K562 (cell line): ENCODE results near the gene ENKD1. TPM values are rescaled to one million over a fixed set of nuclear protein-coding genes. Genes with fewer than 3 reads are reported as not detected.

Experiments used
- ATAC-seq: fragments of 200-7000 bp; cut with Tn5 transposase; 3 replicates; pipeline ENCODE4 v1.9.1; 2020; ENCODE audit warnings: moderate library complexity
- BruUV-seq: library from RNA; stranded (reverse); fragments of 400-500 nt; replicated peaks from 2 replicates; lab custom pipeline; 2021; lab: Mats Ljungman, UMichigan
- CTCF ChIA-PET: fragments of 300-600 bp; formaldehyde crosslinking; extraction: SDS; loops from one replicate; lab custom pipeline; 2021; ENCODE audit warnings: low intra/inter-chr PET ratio; lab: Yijun Ruan, JAX
- POLR2A ChIA-PET: fragments of 300-600, 350-650 bp; sonication (Branson Sonifier 250); formaldehyde crosslinking; extraction: SDS; loops from one replicate; lab custom pipeline; 2021; ENCODE audit warnings: antibody characterized with exemption, inconsistent platforms; lab: Yijun Ruan, JAX
- DNase-seq, 4 experiments: peaks; one replicate each; pipeline versions ENCODE4 v3.0.0 to v3.0.0-alpha.2; 2011 to 2018; ENCODE audit warnings: low spot score in 3 of 4, mixed read lengths in 3 of 4; ENCODE audit errors: extremely low read depth in 1 of 4
- FAIRE-seq: peaks from 2 replicates; lab custom pipeline; 2011; peaks lifted over from hg19 to GRCh38; lab: Jason Lieb, UNC
- H2AFZ ChIP-seq: 2 replicates; pipeline ENCODE4 v1.6.0; 2011; ENCODE audit warnings: low read depth, low read length, control low read depth, inconsistent platforms
- H3K27ac ChIP-seq: fragments of 200-600 bp; 3 replicates; pipeline ENCODE4 v1.8.0; 2011; ENCODE audit warnings: low read depth, mild to moderate bottlenecking, control low read depth, inconsistent platforms, low read length, moderate library complexity, mixed read lengths; ENCODE audit errors: extremely low read depth
- H3K27me3 ChIP-seq, 2 experiments: fragments of 300-600 bp in 1 of 2; 2 replicates in 1 of 2; 3 replicates in 1 of 2; pipeline versions ENCODE4 v1.6.0 to v1.8.0; 2011; ENCODE audit warnings: inconsistent platforms in 2 of 2, low read length in 2 of 2, mild to moderate bottlenecking in 1 of 2, mixed read lengths in 1 of 2, moderate library complexity in 1 of 2; ENCODE audit not compliant: control insufficient read depth in 2 of 2, insufficient read depth in 2 of 2
- H3K36me3 ChIP-seq: fragments of 300-600 bp; 3 replicates; pipeline ENCODE4 v1.8.0; 2011; ENCODE audit warnings: mild to moderate bottlenecking, low read length, inconsistent platforms; ENCODE audit not compliant: control insufficient read depth, insufficient read depth
- H3K4me1 ChIP-seq, 2 experiments: fragments of 200-600 bp in 1 of 2; replicated peaks in 1 of 2; 2 replicates in 1 of 2; 3 replicates in 1 of 2; pipeline versions ENCODE4 v1.5.1 to v1.8.0; 2011; ENCODE audit warnings: inconsistent platforms in 2 of 2, low read length in 2 of 2, mild to moderate bottlenecking in 1 of 2, mixed read lengths in 1 of 2, moderate library complexity in 1 of 2; ENCODE audit not compliant: control insufficient read depth in 2 of 2, insufficient read depth in 2 of 2
- H3K4me2 ChIP-seq: 2 replicates; pipeline ENCODE4 v1.6.1; 2011; ENCODE audit warnings: low read length, control low read depth, inconsistent platforms, mixed read lengths; ENCODE audit not compliant: insufficient read depth
- H3K4me3 ChIP-seq: fragments of 200-600 bp; sonication (generic), shearing (Covaris generic); 2 replicates; pipeline ENCODE4 v1.5.1; 2016; ENCODE audit warnings: control low read depth, inconsistent platforms
- H3K79me2 ChIP-seq: fragments of 200-600 bp; 3 replicates; pipeline ENCODE4 v1.8.0; 2011; ENCODE audit warnings: low read length, inconsistent platforms; ENCODE audit not compliant: control insufficient read depth, insufficient read depth
- H3K9ac ChIP-seq, 2 experiments: 2 replicates each; pipeline versions ENCODE4 v1.6.0 to v1.6.1; 2011; ENCODE audit warnings: low read depth in 2 of 2, low read length in 2 of 2, control low read depth in 1 of 2, inconsistent platforms in 1 of 2, mild to moderate bottlenecking in 1 of 2, mixed read lengths in 1 of 2; ENCODE audit not compliant: insufficient read depth in 1 of 2
- H3K9me1 ChIP-seq: one replicate; pipeline ENCODE4 v1.6.0; 2011; ENCODE audit warnings: inconsistent platforms, mild to moderate bottlenecking, low read length, moderate library complexity; ENCODE audit not compliant: control insufficient read depth, insufficient read depth
- H3K9me3 ChIP-seq: replicated peaks from 2 replicates; pipeline ENCODE4 v1.5.1; 2011; ENCODE audit warnings: low read depth, low read length, inconsistent platforms; ENCODE audit not compliant: control insufficient read depth, insufficient read depth
- H4K20me1 ChIP-seq: replicated peaks from 2 replicates; pipeline ENCODE4 v1.6.1; 2011; ENCODE audit warnings: low read length, inconsistent platforms, mixed read lengths; ENCODE audit not compliant: control insufficient read depth, insufficient read depth
- BMI1 ChIP-seq: fragments of 150-350 bp; IDR thresholded peaks from 2 replicates; pipeline ENCODE4 v1.6.1; 2014; ENCODE audit warnings: low read length
- COPS2 ChIP-seq: fragments of 450-650 bp; conservative IDR thresholded peaks from 2 replicates; pipeline ENCODE4 v1.6.1; 2016; ENCODE audit warnings: mild to moderate bottlenecking, moderate library complexity
- DIDO1 ChIP-seq: fragments of 450-650 bp; IDR thresholded peaks from 2 replicates; pipeline ENCODE4 v1.6.1; 2016; ENCODE audit warnings: low read depth, missing biosample characterization, missing genetic modification characterization
- KAT7 ChIP-seq: sonication (generic); formaldehyde crosslinking; IDR thresholded peaks from 2 replicates; pipeline ENCODE4 v1.8.0; 2022; ENCODE audit warnings: missing genetic modification reagents, mild to moderate bottlenecking, borderline replicate concordance
- L3MBTL2 ChIP-seq: fragments of 450-650 bp; IDR thresholded peaks from 2 replicates; pipeline ENCODE4 v1.6.1; 2016; ENCODE audit warnings: mild to moderate bottlenecking, moderate library complexity
- NFRKB ChIP-seq: fragments of 450-650 bp; IDR thresholded peaks from 2 replicates; pipeline ENCODE4 v1.6.1; 2016; ENCODE audit warnings: low read depth
- NR2F6 ChIP-seq: fragments of 450-650 bp; formaldehyde crosslinking; IDR thresholded peaks from 2 replicates; pipeline ENCODE4 v1.4.0; 2020; ENCODE audit warnings: mild to moderate bottlenecking
- TAF1 ChIP-seq: IDR thresholded peaks from 2 replicates; pipeline ENCODE4 v1.6.1; 2011; ENCODE audit warnings: mild to moderate bottlenecking, low read length, moderate library complexity; ENCODE audit not compliant: insufficient read depth, control insufficient read depth, severe bottlenecking; ENCODE audit errors: extremely low read depth
- TEAD4 ChIP-seq, 2 experiments: sonication (generic) in 1 of 2; formaldehyde crosslinking in 1 of 2; IDR thresholded peaks; 2 replicates each; pipeline versions ENCODE4 v1.6.1 to v1.8.0; 2012 to 2022; ENCODE audit warnings: borderline replicate concordance in 1 of 2, inconsistent platforms in 1 of 2, low read length in 1 of 2, mild to moderate bottlenecking in 1 of 2, missing genetic modification reagents in 1 of 2
- TFAM ChIP-seq: fragments of 250-450 bp; sonication (Bioruptor Pico); conservative IDR thresholded peaks from 2 replicates; pipeline ENCODE4 v1.5.0; 2021; ENCODE audit warnings: mild to moderate bottlenecking, moderate library complexity
- ZBTB1 ChIP-seq: sonication (generic); formaldehyde crosslinking; IDR thresholded peaks from 2 replicates; pipeline ENCODE4 v1.8.1; 2023; ENCODE audit warnings: missing genetic modification reagents, low read depth, mild to moderate bottlenecking, borderline replicate concordance
- ZNF184 ChIP-seq: sonication (generic); formaldehyde crosslinking; IDR thresholded peaks from 2 replicates; pipeline ENCODE4 v1.5.0; 2020; ENCODE audit warnings: missing genetic modification reagents
- ZNF274 ChIP-seq: IDR thresholded peaks from 2 replicates; pipeline ENCODE4 v1.6.1; 2011; ENCODE audit warnings: low read depth, mild to moderate bottlenecking, low read length, moderate library complexity, borderline replicate concordance
- ZNF444 ChIP-seq: fragments of 250-450 bp; sonication (Bioruptor Pico); IDR thresholded peaks from 2 replicates; pipeline ENCODE4 v1.4.0; 2020; ENCODE audit warnings: mild to moderate bottlenecking, moderate library complexity
- ZNF57 ChIP-seq: fragments of 450-650 bp; formaldehyde crosslinking; IDR thresholded peaks from 2 replicates; pipeline ENCODE4 v1.4.0; 2020; ENCODE audit warnings: mild to moderate bottlenecking, moderate library complexity
- WGBS: fragments of 100-300 bp; shearing (Covaris generic); methylation state at CpG from one replicate; pipeline ENCODE4 v1.1.6; 2016; ENCODE audit warnings: low coverage, mixed read lengths; ENCODE audit not compliant: insufficient coverage; ENCODE audit errors: missing lambda C conversion rate; 5-methylcytosine and 5-hydroxymethylcytosine counted together
- in situ Hi-C: fragments of 300-500 bp; cut with MboI; formaldehyde crosslinking; loops from 4 replicates; pipeline ENCODE4 v1.15.0; 2018; ENCODE audit warnings: inconsistent platforms, mixed read lengths
- intact Hi-C: fragments of 100-400 bp; cut with micrococcal nuclease; formaldehyde crosslinking; loops from 2 replicates; pipeline ENCODE4 v1.14.2; 2022
- polyA plus RNA-seq, 8 experiments: library from polyadenylated mRNA; depleted of rRNA in 4 of 8; stranded (reverse) in 5 of 8; unstranded in 3 of 8; fragments of >200 nt; fragmentation: Nextera tagmentation in 2 of 8; fragmentation: Illumina TruSeq in 1 of 8; extraction: Ambion mirVana in 2 of 8; extraction: Trizol in 1 of 8; gene quantifications; 2 replicates each; pipeline versions ENCODE4 v1.2.1 to v1.2.3, GENCODE V29; 2011 to 2014; ENCODE audit warnings: inconsistent platforms in 1 of 8, missing spikeins in 1 of 8
- total RNA-seq, 7 experiments: library from RNA; depleted of rRNA in 6 of 7; stranded (reverse); fragments of >200 nt in 6 of 7; fragmentation: Illumina TruSeq in 2 of 7; extraction: Trizol in 2 of 7; gene quantifications; 2 replicates each; pipeline versions ENCODE4 v1.2.1 to v1.2.3, GENCODE V29; 2011 to 2021; ENCODE audit warnings: low replicate concordance in 1 of 7
- TF ChIP-seq, protein P1 (sequence below), 2 experiments: fragments of 250-450 bp in 1 of 2; fragments of 450-650 bp in 1 of 2; sonication (Bioruptor Pico) in 1 of 2; IDR thresholded peaks; 2 replicates each; pipeline versions ENCODE4 v1.6.1 to v1.8.0; 2016 to 2021; ENCODE audit warnings: mild to moderate bottlenecking in 2 of 2, moderate library complexity in 2 of 2, missing compliant biosample characterization in 1 of 2, missing genetic modification characterization in 1 of 2

Gene ENKD1
- total and polyA plus RNA-seq, 9 of the 15 experiments (the other 6 are each of a cell fraction or from before 2014, with no cell fraction given) = 1.1 to 26.9 (median 8.3) TPM

DNA sequence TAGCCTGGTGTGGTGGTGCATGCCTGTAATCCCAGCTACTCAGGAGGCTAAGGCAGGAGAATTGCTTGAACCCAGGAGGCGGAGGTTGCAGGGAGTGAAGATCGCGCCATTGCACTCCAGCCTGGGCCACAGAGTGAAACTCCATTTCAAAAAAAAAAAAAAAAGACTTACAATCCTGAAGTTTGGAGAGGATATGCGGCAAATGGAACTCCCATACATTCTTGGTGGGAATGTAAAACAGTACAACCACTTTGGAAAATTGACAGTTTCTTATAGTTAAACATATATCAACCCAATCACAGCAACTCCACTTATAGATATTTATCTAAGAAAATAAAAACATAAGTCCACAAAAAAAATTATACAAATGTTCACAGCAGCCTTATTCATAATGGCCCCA is 40.7 kb upstream of the ENKD1 start:
- H3K9me1 ChIP-seq = no peaks in the 10 kb centered on the region
- no peak for ATAC-seq
- no peak for DNase-seq
- H3K4me1 ChIP-seq = peaks cover 0 to 4% of the 10 kb centered on the region in 2 experiments; a peak in 2 of 5 replicates
- 0 out of 2 replicates have a peak, but pooled peaks cover 4% of the 10 kb centered on the region for H4K20me1 ChIP-seq
- WGBS = 92% methylated on average over 4 of the region's 4 CpGs
- H3K79me2 ChIP-seq = 0 out of 3 replicates have a peak, but pooled peaks cover 4% of the 10 kb centered on the region
- CTCF ChIA-PET = no interaction called here
- BruUV-seq = no TSS peak
- POLR2A ChIA-PET = interaction anchor here (2.5 kb wide), 1 partner anchor 12 kb away, joined by 8 read pairs; the partner anchor contains the start of gene GFOD2
- no peaks in the 10 kb centered on the region for H3K36me3 ChIP-seq
- intact Hi-C loops (no loop called here), in situ Hi-C loops (no loop called here)
- no peak for TF ChIP-seq NR2F6 (CRISPR knock-in tag)
- TF ChIP-seq ZNF184 (CRISPR knock-in tag) = peak; percentile 66; the same call in 1 of the 2 replicates
- TF ChIP-seq TAF1 = no peak
- TF ChIP-seq, protein P1, sequence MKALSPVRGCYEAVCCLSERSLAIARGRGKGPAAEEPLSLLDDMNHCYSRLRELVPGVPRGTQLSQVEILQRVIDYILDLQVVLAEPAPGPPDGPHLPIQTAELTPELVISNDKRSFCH (CRISPR knock-in tag; IDR thresholded peaks at IDR 0.05) = no peak
- TF ChIP-seq, protein P1 (tag; IDR thresholded peaks at IDR 0.05) = no peak
- no peak overlapping the region for H3K4me3 ChIP-seq
- H3K27me3 ChIP-seq = no peaks in the 10 kb centered on the region
- no peak overlapping the region for H3K9ac ChIP-seq
- no peak for FAIRE-seq
- H3K9me3 ChIP-seq = no peaks in the 10 kb centered on the region
- no peak overlapping the region for H2AFZ ChIP-seq
- no peak overlapping the region for H3K27ac ChIP-seq
- no peak overlapping the region for H3K4me2 ChIP-seq

DNA sequence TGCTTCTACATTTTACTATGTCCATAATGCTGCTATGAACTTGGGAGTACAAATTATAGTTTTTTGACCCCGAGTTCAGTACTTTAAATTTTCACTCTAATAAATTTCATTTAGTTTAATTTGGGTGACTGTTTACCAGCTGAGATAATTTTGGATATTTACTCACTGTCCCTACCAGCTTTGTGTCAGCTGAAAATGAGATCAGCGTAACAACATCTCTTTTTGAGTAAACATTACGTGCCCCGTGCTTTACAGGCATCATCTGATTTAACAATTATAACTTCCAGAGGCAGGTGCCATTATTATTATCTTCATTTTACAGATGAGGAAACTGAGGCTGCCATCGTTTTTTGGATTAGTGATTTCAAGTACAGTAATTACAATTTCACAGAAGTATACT is 37.6 kb upstream of the ENKD1 start:
- no peaks in the 10 kb centered on the region for H3K9me1 ChIP-seq
- POLR2A ChIA-PET = interaction anchor here (0.5 kb wide), 1 partner anchor 16 kb away, joined by 3 read pairs; no protein-coding TSS in a partner anchor
- 54% methylated on average over 5 of the region's 5 CpGs for WGBS
- H3K4me1 ChIP-seq = no peaks in the 10 kb centered on the region
- no peak for ATAC-seq
- no peaks in the 10 kb centered on the region for H3K27me3 ChIP-seq
- no peak for DNase-seq
- FAIRE-seq = no peak
- no peak overlapping the region for H3K9ac ChIP-seq
- TF ChIP-seq L3MBTL2 = no peak
- no peak for TF ChIP-seq TFAM (CRISPR knock-in tag)
- no peak for TF ChIP-seq ZNF57
- no peak for TF ChIP-seq ZBTB1
- no peak for TF ChIP-seq COPS2
- no peak for TF ChIP-seq NFRKB
- TF ChIP-seq DIDO1 = no peak
- no peak for TF ChIP-seq ZNF274
- TF ChIP-seq TEAD4 (IDR thresholded peaks at IDR 0.05; ENCODE audit: low read length) = no peak
- no peak for TF ChIP-seq TEAD4 (CRISPR knock-in tag; IDR thresholded peaks at IDR 0.05; ENCODE audit: borderline replicate concordance)
- no peak for TF ChIP-seq BMI1
- no peak for TF ChIP-seq ZNF444 (CRISPR knock-in tag)
- TF ChIP-seq KAT7 (CRISPR knock-in tag) = no peak
- H3K4me3 ChIP-seq = no peak overlapping the region
- CTCF ChIA-PET = no interaction called here
- BruUV-seq = no TSS peak
- no peak overlapping the region for H3K27ac ChIP-seq
- H3K4me2 ChIP-seq = no peak overlapping the region
- intact Hi-C loops (no loop called here), in situ Hi-C loops (no loop called here)
- H3K79me2 ChIP-seq = no peaks in the 10 kb centered on the region
- peaks cover 3% of the 10 kb centered on the region; the same call in 1 of the 2 replicates for H3K9me3 ChIP-seq
- H4K20me1 ChIP-seq = no peaks in the 10 kb centered on the region
- H2AFZ ChIP-seq = no peak overlapping the region
- H3K36me3 ChIP-seq = no peaks in the 10 kb centered on the region
